Measurements from ENCODE around the gene HOXB4. TPM values are rescaled to one million over a fixed set of nuclear protein-coding genes. Genes with fewer than 3 reads are reported as not detected.
A peak's percentile ranks its signal among the peaks of the same experiment; 100 is the strongest.

The HOXB4 gene
- total RNA-seq, 2 experiments from 2014 or later: 7.4 to 8.9 TPM

DNA sequence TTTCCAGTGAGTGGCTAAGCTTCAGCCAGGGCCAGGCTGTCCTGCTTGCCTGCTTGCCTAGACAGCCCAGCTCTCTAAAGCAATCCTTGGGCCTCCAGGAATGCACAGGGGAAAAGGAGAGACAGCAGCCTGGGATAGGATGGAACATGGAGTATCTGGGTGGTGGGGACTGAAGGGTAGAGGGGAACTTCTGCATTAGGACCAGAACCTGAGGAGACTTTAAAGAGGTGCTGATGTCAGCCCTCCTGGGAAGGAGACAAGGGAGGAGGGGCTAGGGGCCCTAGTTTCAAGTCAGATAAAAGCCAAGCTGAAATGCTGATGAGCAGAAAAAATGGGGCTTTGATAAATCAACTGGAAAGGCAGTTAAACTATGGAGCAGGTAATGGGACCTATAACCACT is 30.9 kb upstream of the HOXB4 start:
- TF ChIP-seq, protein P1, sequence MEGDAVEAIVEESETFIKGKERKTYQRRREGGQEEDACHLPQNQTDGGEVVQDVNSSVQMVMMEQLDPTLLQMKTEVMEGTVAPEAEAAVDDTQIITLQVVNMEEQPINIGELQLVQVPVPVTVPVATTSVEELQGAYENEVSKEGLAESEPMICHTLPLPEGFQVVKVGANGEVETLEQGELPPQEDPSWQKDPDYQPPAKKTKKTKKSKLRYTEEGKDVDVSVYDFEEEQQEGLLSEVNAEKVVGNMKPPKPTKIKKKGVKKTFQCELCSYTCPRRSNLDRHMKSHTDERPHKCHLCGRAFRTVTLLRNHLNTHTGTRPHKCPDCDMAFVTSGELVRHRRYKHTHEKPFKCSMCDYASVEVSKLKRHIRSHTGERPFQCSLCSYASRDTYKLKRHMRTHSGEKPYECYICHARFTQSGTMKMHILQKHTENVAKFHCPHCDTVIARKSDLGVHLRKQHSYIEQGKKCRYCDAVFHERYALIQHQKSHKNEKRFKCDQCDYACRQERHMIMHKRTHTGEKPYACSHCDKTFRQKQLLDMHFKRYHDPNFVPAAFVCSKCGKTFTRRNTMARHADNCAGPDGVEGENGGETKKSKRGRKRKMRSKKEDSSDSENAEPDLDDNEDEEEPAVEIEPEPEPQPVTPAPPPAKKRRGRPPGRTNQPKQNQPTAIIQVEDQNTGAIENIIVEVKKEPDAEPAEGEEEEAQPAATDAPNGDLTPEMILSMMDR (conservative IDR thresholded peaks at IDR 0.05; ENCODE audit: low read length): no peak
- no peak for TF ChIP-seq EZH2phosphoT487 (IDR thresholded peaks at IDR 0.05; ENCODE audit: borderline replicate concordance, low read depth, low read length)
- ChIA-PET POLR2A (no interaction called here), CTCF (ENCODE audit: unreplicated experiment) (interaction anchor here (1.0 kb wide), 1 partner anchor 172 kb away, joined by 6 read pairs; no protein-coding TSS in a partner anchor)
- Histone ChIP-seq H2AFZ (ENCODE audit: low read length) (no peak overlapping the region), H3K9me2 (ENCODE audit: insufficient read depth, low read length) (no peaks in the 10 kb centered on the region), H3K4me2 (ENCODE audit: low read length) (peak overlapping the region; percentile 73), H3K79me2 (ENCODE audit: insufficient read depth, low read depth, low read length) (no peaks in the 10 kb centered on the region), H3K36me3 (ENCODE audit: insufficient read depth, low read length) (no peaks in the 10 kb centered on the region), H3K27ac (ENCODE audit: low read depth, low read length, poor library complexity, severe bottlenecking) (no peak overlapping the region), H3K4me3 (ENCODE audit: low read depth, low read length, poor library complexity, severe bottlenecking) (no peak overlapping the region), H3K9me3 (ENCODE audit: low read length) (no peaks in the 10 kb centered on the region), H4K20me1 (ENCODE audit: insufficient read depth, low read length) (no peaks in the 10 kb centered on the region), H3K4me1 (ENCODE audit: insufficient read depth, low read length, poor library complexity, severe bottlenecking) (peaks cover 31% of the 10 kb centered on the region)
- intact Hi-C loops (cut with micrococcal nuclease; ENCODE audit: unreplicated experiment): no loop called here
- DNase-seq (ENCODE audit: low spot score): no peak
- BruUV-seq (replicated peaks): no TSS peak

- H2AFZ ChIP-seq (ENCODE audit: low read length): no peak overlapping the region
- BruUV-seq (replicated peaks): no TSS peak
- H4K20me1 ChIP-seq (ENCODE audit: insufficient read depth, low read length): no peaks in the 10 kb centered on the region
- POLR2A ChIA-PET: no interaction called here
- H3K4me2 ChIP-seq (ENCODE audit: low read length): no peak overlapping the region
- H3K9me2 ChIP-seq (ENCODE audit: insufficient read depth, low read length): no peaks in the 10 kb centered on the region
- CTCF ChIA-PET (ENCODE audit: unreplicated experiment): no interaction called here
- peaks cover 31% of the 10 kb centered on the region for H3K4me1 ChIP-seq (ENCODE audit: insufficient read depth, low read length, poor library complexity, severe bottlenecking)
- TF ChIP-seq, protein P1 (conservative IDR thresholded peaks at IDR 0.05; ENCODE audit: low read length): no peak
- no peak for TF ChIP-seq EZH2phosphoT487 (IDR thresholded peaks at IDR 0.05; ENCODE audit: borderline replicate concordance, low read depth, low read length)
- intact Hi-C loops (cut with micrococcal nuclease; ENCODE audit: unreplicated experiment): no loop called here
- no peak overlapping the region for H3K27ac ChIP-seq (ENCODE audit: low read depth, low read length, poor library complexity, severe bottlenecking)
- DNase-seq (ENCODE audit: low spot score): no peak
- H3K36me3 ChIP-seq (ENCODE audit: insufficient read depth, low read length): no peaks in the 10 kb centered on the region
- no peaks in the 10 kb centered on the region for H3K79me2 ChIP-seq (ENCODE audit: insufficient read depth, low read depth, low read length)
- H3K9me3 ChIP-seq (ENCODE audit: low read length): no peaks in the 10 kb centered on the region
- H3K4me3 ChIP-seq (ENCODE audit: low read depth, low read length, poor library complexity, severe bottlenecking): no peak overlapping the region
Observed at GRCh38 chr17:48608494-48608834, 30.3 kb upstream of the HOXB4 start.

DNA sequence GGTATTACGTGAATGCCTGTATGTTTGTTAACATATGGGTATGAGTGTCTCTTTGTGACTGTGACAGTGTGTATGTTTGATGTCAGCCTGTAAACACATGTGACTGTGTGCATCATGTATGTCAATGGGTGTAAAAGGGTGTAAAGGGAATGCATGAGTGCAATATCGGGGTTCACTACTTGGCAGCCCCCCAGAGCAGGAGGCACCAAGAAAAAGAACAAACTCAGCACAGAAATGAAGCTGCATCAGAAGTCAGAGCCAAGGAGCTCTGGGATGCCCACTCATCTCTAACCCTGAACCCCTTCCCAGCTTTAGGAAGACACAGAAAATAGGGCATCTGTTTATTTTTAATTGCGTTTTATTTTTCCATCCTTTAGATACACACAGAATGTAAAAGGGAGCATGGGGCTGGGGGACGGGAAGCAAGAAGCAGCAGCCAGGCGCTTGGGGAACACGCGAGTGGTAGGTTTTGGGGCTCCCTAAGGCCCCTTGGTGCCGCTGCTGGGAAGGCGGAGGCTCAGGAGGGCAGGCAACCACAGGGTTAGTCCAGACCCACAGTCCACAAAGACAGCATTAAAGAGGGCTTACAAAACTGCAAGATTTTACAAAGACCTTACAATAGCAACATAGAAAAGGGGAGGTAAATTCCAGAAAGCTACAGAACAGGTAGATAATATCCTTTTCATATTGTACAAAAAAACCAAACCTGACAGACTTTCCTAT is 28.9 kb upstream of the HOXB4 start:
- no peak overlapping the region for H2AFZ ChIP-seq (ENCODE audit: low read length)
- CTCF ChIA-PET (ENCODE audit: unreplicated experiment): no interaction called here

More for the DNA sequence above, 28.9 kb upstream of the HOXB4 start:
- no peaks in the 10 kb centered on the region for H3K36me3 ChIP-seq (ENCODE audit: insufficient read depth, low read length)
- no peak overlapping the region for H3K27ac ChIP-seq (ENCODE audit: low read depth, low read length, poor library complexity, severe bottlenecking)
- BruUV-seq (replicated peaks): TSS peak; percentile 85
- no peaks in the 10 kb centered on the region for H3K9me3 ChIP-seq (ENCODE audit: low read length)
- intact Hi-C loops (cut with micrococcal nuclease; ENCODE audit: unreplicated experiment): no loop called here
- TF ChIP-seq EZH2phosphoT487 (IDR thresholded peaks at IDR 0.05; ENCODE audit: borderline replicate concordance, low read depth, low read length): no peak
- TF ChIP-seq, protein P1 (conservative IDR thresholded peaks at IDR 0.05; ENCODE audit: low read length): no peak
- POLR2A ChIA-PET: interaction anchor here (0.6 kb wide), 3 partner anchors 96 to 319 kb away, joined by 3 to 5 read pairs (median 3); no protein-coding TSS in a partner anchor
- no peak for DNase-seq (ENCODE audit: low spot score)
- H3K4me1 ChIP-seq (ENCODE audit: insufficient read depth, low read length, poor library complexity, severe bottlenecking): peaks cover 23% of the 10 kb centered on the region
- H3K9me2 ChIP-seq (ENCODE audit: insufficient read depth, low read length): no peaks in the 10 kb centered on the region
- no peak overlapping the region for H3K4me2 ChIP-seq (ENCODE audit: low read length)
- H3K4me3 ChIP-seq (ENCODE audit: low read depth, low read length, poor library complexity, severe bottlenecking): no peak overlapping the region
- no peaks in the 10 kb centered on the region for H4K20me1 ChIP-seq (ENCODE audit: insufficient read depth, low read length)
- no peaks in the 10 kb centered on the region for H3K79me2 ChIP-seq (ENCODE audit: insufficient read depth, low read depth, low read length)

Data from OCI-LY7 (cell line).